Liver (tissue), 9 donors: ENCODE results near the gene CARD11. TPM values are rescaled to one million over a fixed set of nuclear protein-coding genes. Genes with fewer than 3 reads are reported as not detected.

Experiments used
- DNase-seq: peaks from one replicate; pipeline ENCODE4 v3.0.0-alpha.2; 2017; ENCODE audit warnings: low spot score
- H3K27ac ChIP-seq, 2 donors: one replicate each; pipeline ENCODE4 v1.7.0; 2013; ENCODE audit warnings: inconsistent platforms in 2 of 2, low read length in 2 of 2, control low read depth in 1 of 2, low read depth in 1 of 2, mild to moderate bottlenecking in 1 of 2
- H3K27me3 ChIP-seq, 4 donors: one replicate each; pipeline versions ENCODE4 v1.6.1 to v1.7.0; 2013; ENCODE audit warnings: low read length in 3 of 4, inconsistent platforms in 1 of 4, mild to moderate bottlenecking in 1 of 4, moderate library complexity in 1 of 4; ENCODE audit not compliant: control insufficient read depth in 4 of 4, insufficient read depth in 4 of 4
- H3K36me3 ChIP-seq, 4 donors: one replicate each; pipeline versions ENCODE4 v1.6.1 to v1.7.0; 2013; ENCODE audit warnings: low read length in 3 of 4, mild to moderate bottlenecking in 3 of 4, low read depth in 1 of 4, moderate library complexity in 1 of 4; ENCODE audit not compliant: control insufficient read depth in 4 of 4, insufficient read depth in 3 of 4
- H3K4me1 ChIP-seq, 4 donors: one replicate each; pipeline versions ENCODE4 v1.6.1 to v1.7.0; 2013; ENCODE audit warnings: low read length in 3 of 4, mild to moderate bottlenecking in 3 of 4, moderate library complexity in 1 of 4; ENCODE audit not compliant: control insufficient read depth in 4 of 4, insufficient read depth in 4 of 4
- H3K4me3 ChIP-seq, 3 donors: one replicate each; pipeline versions ENCODE4 v1.6.1 to v1.7.0; 2013; ENCODE audit warnings: low read length in 3 of 3, control low read depth in 1 of 3, low read depth in 1 of 3, mild to moderate bottlenecking in 1 of 3
- H3K9ac ChIP-seq, 2 donors: one replicate each; pipeline ENCODE4 v1.7.0; 2013; ENCODE audit warnings: low read length in 2 of 2, mild to moderate bottlenecking in 2 of 2, moderate library complexity in 2 of 2, control low read depth in 1 of 2, low read depth in 1 of 2
- H3K9me3 ChIP-seq, 4 donors: one replicate each; pipeline versions ENCODE4 v1.6.1 to v1.7.0; 2013; ENCODE audit warnings: low read length in 3 of 4; ENCODE audit not compliant: control insufficient read depth in 4 of 4
- ATF3 ChIP-seq: IDR thresholded peaks from 2 replicates; pipeline ENCODE4 v1.6.1; 2016; ENCODE audit warnings: antibody characterized with exemption
- CTCF ChIP-seq: fragments of 150-350 bp; IDR thresholded peaks from 2 replicates; pipeline ENCODE4 v1.5.1; 2017; ENCODE audit warnings: improper control_type of control experiment, low read depth, low read length; ENCODE audit not compliant: missing input control
- EGR1 ChIP-seq, 2 donors: IDR thresholded peaks; 2 replicates each; pipeline ENCODE4 v1.6.1; 2016 to 2018; ENCODE audit warnings: antibody characterized with exemption in 2 of 2, low read depth in 2 of 2
- FOXA1 ChIP-seq: IDR thresholded peaks from 2 replicates; pipeline ENCODE4 v1.6.1; 2016; ENCODE audit warnings: antibody characterized with exemption
- FOXA2 ChIP-seq: IDR thresholded peaks from 2 replicates; pipeline ENCODE4 v1.6.1; 2016; ENCODE audit warnings: antibody characterized with exemption
- GABPA ChIP-seq, 2 donors: IDR thresholded peaks in 1 of 2; conservative IDR thresholded peaks in 1 of 2; 2 replicates each; pipeline ENCODE4 v1.6.1; 2016; ENCODE audit warnings: antibody characterized with exemption in 2 of 2, mild to moderate bottlenecking in 1 of 2, moderate library complexity in 1 of 2
- HNF4A ChIP-seq, 2 donors: conservative IDR thresholded peaks; 2 replicates each; pipeline ENCODE4 v1.6.1; 2016; ENCODE audit warnings: antibody characterized with exemption in 2 of 2, mild to moderate bottlenecking in 2 of 2
- HNF4G ChIP-seq: IDR thresholded peaks from 2 replicates; pipeline ENCODE4 v1.6.1; 2016; ENCODE audit warnings: antibody characterized with exemption
- MAX ChIP-seq: IDR thresholded peaks from 2 replicates; pipeline ENCODE4 v1.6.1; 2016; ENCODE audit warnings: antibody characterized with exemption
- NR2F2 ChIP-seq: IDR thresholded peaks from 2 replicates; pipeline ENCODE4 v1.6.1; 2016; ENCODE audit warnings: antibody characterized with exemption
- RAD21 ChIP-seq, 2 donors: IDR thresholded peaks; 2 replicates each; pipeline ENCODE4 v1.6.1; 2016; ENCODE audit warnings: antibody characterized with exemption in 2 of 2, mild to moderate bottlenecking in 2 of 2
- REST ChIP-seq: IDR thresholded peaks from 2 replicates; pipeline ENCODE4 v1.6.1; 2016; ENCODE audit warnings: antibody characterized with exemption, mild to moderate bottlenecking
- RXRA ChIP-seq, 2 donors: IDR thresholded peaks; 2 replicates each; pipeline ENCODE4 v1.6.1; 2017 to 2018; ENCODE audit warnings: antibody characterized with exemption in 2 of 2, mild to moderate bottlenecking in 1 of 2
- SP1 ChIP-seq: IDR thresholded peaks from 2 replicates; pipeline ENCODE4 v1.6.1; 2018; ENCODE audit warnings: antibody characterized with exemption, mild to moderate bottlenecking
- TAF1 ChIP-seq: conservative IDR thresholded peaks from 2 replicates; pipeline ENCODE4 v1.6.1; 2016; ENCODE audit warnings: antibody characterized with exemption, mild to moderate bottlenecking
- YY1 ChIP-seq: IDR thresholded peaks from 2 replicates; pipeline ENCODE4 v1.6.1; 2016; ENCODE audit warnings: antibody characterized with exemption, mild to moderate bottlenecking
- ZBTB33 ChIP-seq: IDR thresholded peaks from 2 replicates; pipeline ENCODE4 v1.6.1; 2016; ENCODE audit warnings: antibody characterized with exemption
- WGBS: extraction: QIAGEN DNeasy Blood & Tissue Kit; methylation state at CpG from one replicate; pipeline ENCODE4 v1.1.7; 2013; 5-methylcytosine and 5-hydroxymethylcytosine counted together
- polyA plus RNA-seq, 2 donors: library from polyadenylated mRNA; stranded (reverse) in 1 of 2; unstranded in 1 of 2; fragments of 200-250 nt in 1 of 2; fragments of >200 nt in 1 of 2; fragmentation: Nextera tagmentation in 1 of 2; extraction: Ambion mirVana in 1 of 2; gene quantifications; one replicate each; pipeline versions ENCODE4 v1.2.1 to v1.2.3, GENCODE V29; 2013 to 2015
- total RNA-seq, 2 donors: library from RNA; depleted of rRNA; stranded (reverse); fragments of >200 nt; gene quantifications; one replicate each; pipeline ENCODE4 v1.2.3, GENCODE V29; 2014
- donor health status: healthy.
- donor health status: healthy.
- donor health status: healthy.
- donor health status: healthy.
- donor health status: healthy.

CARD11 gene
- total and polyA plus RNA-seq, 4 donors: 0.42 to 1.3 (median 0.83) TPM

- Histone ChIP-seq H3K27ac (no peak overlapping the region), H3K4me3 (no peak overlapping the region), H3K4me1 (no peaks in the 10 kb centered on the region), H3K9me3 (peaks cover 0 to 14% (median 4%) of the 10 kb centered on the region in 4 donors), H3K9ac (no peak overlapping the region), H3K36me3 (no peaks in the 10 kb centered on the region), H3K27me3 (no peaks in the 10 kb centered on the region)
- WGBS: 71% methylated on average over 4 of the region's 4 CpGs
- no peak for TF ChIP-seq TAF1
- DNase-seq: no peak
Observed at GRCh38 chr7:3075441-3075840, 31.8 kb upstream of the CARD11 start.

- no peak overlapping the region for H3K9ac ChIP-seq
Observed at GRCh38 chr7:3074459-3074821, 30.8 kb upstream of the CARD11 start.

More at GRCh38 chr7:3074459-3074821, 30.8 kb upstream of the CARD11 start:
- Histone ChIP-seq H3K36me3 (no peaks in the 10 kb centered on the region), H3K27ac (no peak overlapping the region), H3K4me1 (no peaks in the 10 kb centered on the region), H3K27me3 (no peaks in the 10 kb centered on the region), H3K4me3 (no peak overlapping the region), H3K9me3 (peaks cover 0 to 14% (median 3%) of the 10 kb centered on the region in 4 donors)
- 76% methylated on average over 4 of the region's 4 CpGs for WGBS
- no peak for DNase-seq
- TF ChIP-seq RXRA (IDR thresholded peaks at IDR 0.05): no peak
- TF ChIP-seq CTCF: no peak
- no peak for TF ChIP-seq RAD21 (IDR thresholded peaks at IDR 0.05)
- TF ChIP-seq FOXA2: no peak
- no peak for TF ChIP-seq HNF4G
- no peak for TF ChIP-seq MAX
- no peak for TF ChIP-seq SP1
- no peak for TF ChIP-seq EGR1 (IDR thresholded peaks at IDR 0.05; ENCODE audit: low read depth in 2 of 2)
- no peak for TF ChIP-seq ZBTB33
- TF ChIP-seq ATF3: no peak
- TF ChIP-seq TAF1: no peak
- TF ChIP-seq FOXA1: no peak
- no peak for TF ChIP-seq NR2F2
- TF ChIP-seq YY1: no peak
- TF ChIP-seq HNF4A (conservative IDR thresholded peaks at IDR 0.05): no peak
- TF ChIP-seq REST: no peak
- TF ChIP-seq GABPA (IDR thresholded peaks at IDR 0.05 in 1 of 2, conservative IDR thresholded peaks at IDR 0.05 in 1 of 2): no peak
